Measurements from ENCODE around the gene PDZRN4.
A peak's percentile ranks its signal among the peaks of the same experiment; 100 is the strongest.
"Not testable (repeated sequence)": the region's sequence is repeated elsewhere in the genome, so short reads cannot be mapped to it uniquely, and the experiment has no call there.

Gene PDZRN4
- long read RNA-seq, donor 1, partial matches to known transcripts = 0 of 1 reads
- long read RNA-seq, donor 1, other reads (novel, unspliced or antisense) = 0 of 1 reads
- long read RNA-seq, donor 2, partial matches to known transcripts = 0 of 1 reads
- long read RNA-seq, donor 2, other reads (novel, unspliced or antisense) = 0 of 1 reads
- long read RNA-seq, donor 3 = 0 reads
- long read RNA-seq, donor 4, partial matches to known transcripts = 0 of 1 reads
- long read RNA-seq, donor 4, other reads (novel, unspliced or antisense) = 0 of 1 reads
- long read RNA-seq, donor 5 = 0 reads
- long read RNA-seq, donor 6 = 0 reads
- long read RNA-seq, donor 7, partial matches to known transcripts = 0 of 1 reads
- long read RNA-seq, donor 7, other reads (novel, unspliced or antisense) = 0 of 1 reads
- long read RNA-seq, donor 8 = 0 reads

DNA sequence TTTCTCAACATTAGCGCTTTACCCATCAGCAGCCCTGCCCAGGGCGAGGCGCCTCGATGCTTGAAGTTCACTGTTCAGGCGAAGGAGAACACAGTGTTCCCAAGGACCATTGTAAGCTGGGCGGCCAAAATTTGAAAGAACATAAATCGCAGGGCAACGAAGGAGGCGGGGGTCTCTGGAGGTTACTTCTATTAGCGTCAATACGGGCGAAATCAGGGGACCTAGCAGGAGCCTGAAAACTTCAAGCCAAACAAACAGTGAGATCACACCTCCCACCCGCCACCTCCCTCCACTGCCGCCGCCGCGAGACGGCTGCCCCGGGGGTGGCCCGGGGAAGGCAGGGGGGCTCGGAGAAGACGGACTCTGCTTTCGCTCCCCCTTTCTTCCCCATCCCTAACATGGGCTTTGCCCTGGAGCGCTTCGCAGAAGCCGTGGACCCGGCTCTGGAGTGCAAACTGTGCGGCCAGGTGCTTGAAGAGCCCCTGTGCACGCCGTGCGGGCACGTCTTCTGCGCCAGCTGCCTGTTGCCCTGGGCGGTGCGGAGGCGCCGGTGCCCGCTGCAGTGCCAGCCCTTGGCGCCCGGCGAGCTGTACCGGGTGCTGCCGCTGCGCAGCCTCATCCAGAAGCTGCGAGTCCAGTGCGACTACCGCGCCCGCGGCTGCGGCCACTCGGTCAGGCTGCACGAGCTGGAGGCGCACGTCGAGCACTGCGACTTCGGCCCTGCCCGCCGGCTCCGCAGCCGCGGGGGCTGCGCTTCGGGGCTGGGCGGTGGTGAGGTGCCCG is at the start of gene PDZRN4:
Gene PDZRN4, plus strand, starts transcription at position 263 of the 783 bp plus-strand sequence.
- peak; percentile 83 for DNase-seq

DNA sequence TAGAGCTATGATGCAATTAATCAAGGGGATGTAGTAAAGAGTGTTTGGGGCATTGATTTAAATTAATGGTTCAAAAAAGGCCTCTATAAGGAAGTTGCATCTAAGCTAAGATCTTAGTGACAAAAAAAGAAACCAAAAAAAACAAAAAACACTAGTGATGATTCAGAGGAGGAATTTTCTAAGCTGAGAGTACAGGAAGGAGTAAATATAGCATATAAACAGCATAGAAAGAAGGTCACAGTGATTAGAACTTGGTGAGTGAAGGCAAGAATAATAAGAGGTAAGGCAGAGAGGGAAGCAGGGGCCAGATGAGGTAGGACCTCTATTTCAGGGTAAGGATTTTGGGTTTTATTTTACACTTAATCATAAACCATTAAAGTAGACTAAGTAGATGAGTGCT is 48.0 kb upstream of the PDZRN4 start:
- DNase-seq = no peak

DNA sequence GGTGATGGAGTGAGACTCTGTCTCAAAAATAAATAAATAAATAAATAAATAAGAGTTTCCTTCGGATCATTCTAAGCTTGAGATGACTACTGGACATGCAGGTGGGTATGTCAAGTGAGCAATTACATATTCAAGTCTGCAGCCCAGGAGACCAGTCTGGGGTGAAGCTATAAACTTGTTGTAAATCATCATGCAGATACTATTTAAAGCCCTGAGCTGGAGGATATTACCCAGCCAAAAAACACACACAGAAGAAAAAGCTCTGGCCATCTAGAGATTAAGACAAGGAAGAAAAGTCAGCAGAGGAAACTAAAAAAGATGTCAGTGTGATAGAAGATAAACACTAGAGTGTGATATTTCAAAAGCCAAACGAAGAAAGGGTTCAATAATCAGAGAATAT is 47.0 kb upstream of the PDZRN4 start:
- DNase-seq = no peak

DNA sequence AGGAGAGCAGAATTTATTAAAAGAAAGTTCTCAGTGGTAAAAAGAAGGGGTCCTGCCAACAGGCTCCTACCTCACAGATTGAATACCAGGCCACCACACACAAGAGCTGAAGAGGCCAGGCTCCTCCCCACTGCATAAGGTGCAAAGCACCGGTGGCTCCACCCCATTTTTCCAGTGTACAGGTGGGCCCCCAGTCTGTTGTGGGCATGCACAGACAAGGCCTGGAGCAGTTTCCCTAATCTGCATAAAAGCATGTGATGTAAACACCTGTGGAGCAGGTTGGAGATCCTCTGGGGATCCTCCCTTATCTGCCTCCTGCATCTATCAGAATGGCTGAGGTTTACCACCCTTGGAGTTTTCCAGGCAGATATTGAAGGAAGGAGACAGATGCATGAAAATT is 45.7 kb upstream of the PDZRN4 start:
- DNase-seq = no peak

DNA sequence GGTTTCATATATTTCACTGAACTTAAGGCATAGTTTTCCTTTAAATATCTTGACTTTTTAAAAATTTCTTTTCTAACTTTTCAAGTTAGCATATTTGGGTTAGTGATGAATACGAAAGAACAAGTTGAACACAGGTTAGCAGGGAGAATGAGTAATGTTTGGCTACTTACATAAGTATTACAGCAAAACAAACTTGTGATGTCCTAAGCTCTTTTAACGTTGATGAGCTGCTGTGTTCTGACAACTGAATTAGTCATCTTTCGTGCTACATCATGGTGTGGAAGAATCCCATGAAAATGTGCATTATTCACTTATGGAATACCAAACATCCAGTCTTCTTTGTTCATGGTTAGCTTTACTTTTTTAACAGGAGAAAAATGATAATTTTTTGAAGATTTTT is 36.3 kb upstream of the PDZRN4 start:
- no peak for DNase-seq

DNA sequence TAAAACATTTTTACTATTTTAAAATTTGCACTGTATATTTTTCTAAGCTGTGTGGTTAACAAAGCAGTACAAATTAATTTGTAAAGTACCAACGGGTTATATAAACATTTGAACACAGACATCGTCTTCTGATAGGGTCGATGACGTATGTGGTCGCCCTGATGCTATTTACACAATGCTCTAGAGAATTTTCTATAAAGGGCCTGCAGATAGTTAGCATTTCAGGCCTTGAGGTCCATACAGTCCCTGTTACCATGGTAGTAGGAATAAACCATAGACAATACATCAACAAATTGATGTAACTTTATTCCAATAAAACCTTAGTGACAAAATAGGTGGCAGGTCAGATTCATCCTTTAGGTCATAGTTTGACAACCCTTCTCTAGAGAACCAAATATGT is 25.7 kb upstream of the PDZRN4 start:
- DNase-seq = no peak

DNA sequence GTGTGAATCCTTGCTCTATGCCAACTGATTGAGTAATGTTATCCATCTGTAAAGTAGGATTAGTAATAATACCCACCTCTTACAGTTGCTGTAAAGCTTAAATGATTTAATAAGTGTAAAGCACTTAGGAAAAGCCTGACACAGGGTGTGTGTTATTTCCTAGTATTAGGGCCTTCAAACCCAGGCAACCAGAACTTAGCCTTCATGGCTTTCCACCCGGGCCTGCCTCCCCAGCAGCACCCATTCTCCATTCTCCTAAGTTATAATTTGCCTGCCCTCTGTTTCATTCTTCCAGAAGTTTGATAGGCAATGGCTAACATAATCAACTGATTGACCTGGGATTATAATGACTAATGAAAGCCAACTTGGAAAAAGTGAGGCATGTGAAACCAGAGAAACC is 20.4 kb upstream of the PDZRN4 start:
- DNase-seq = no peak

DNA sequence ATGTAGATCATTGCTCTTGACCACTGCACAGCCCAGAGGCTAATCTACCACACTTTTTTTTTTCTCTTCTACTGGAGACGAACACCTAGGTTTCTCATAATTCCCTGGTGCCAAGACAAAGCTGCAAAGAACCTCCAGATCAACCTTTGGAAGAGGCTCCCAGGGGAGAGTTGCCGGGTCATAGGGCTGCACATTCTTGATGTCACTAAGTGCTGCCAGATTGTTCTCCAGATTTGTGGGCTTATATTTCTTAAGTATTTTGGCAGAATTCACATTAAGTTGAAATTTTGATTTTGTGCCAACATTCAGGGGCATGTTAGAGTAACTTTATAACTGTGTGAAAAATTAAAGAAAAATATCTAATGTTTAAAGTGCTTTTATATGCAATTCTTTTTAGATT is 13.5 kb upstream of the PDZRN4 start:
- no peak for DNase-seq

DNA sequence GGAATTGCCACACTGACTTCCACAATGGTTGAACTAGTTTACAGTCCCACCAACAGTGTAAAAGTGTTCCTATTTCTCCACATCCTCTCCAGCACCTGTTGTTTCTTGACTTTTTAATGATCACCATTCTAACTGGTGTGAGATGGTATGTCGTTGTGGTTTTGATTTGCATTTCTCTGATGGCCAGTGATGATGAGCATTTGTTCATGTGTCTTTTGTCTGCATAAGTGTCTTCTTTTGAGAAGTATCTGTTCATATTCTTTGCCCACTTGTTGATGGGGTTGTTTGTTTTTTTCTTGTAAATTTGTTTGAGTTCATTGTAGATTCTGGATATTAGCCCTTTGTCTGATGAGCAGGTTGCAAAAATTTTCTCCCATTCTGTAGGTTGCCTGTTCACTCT is 8.6 kb upstream of the PDZRN4 start:
- DNase-seq = not testable (repeated sequence)

DNA sequence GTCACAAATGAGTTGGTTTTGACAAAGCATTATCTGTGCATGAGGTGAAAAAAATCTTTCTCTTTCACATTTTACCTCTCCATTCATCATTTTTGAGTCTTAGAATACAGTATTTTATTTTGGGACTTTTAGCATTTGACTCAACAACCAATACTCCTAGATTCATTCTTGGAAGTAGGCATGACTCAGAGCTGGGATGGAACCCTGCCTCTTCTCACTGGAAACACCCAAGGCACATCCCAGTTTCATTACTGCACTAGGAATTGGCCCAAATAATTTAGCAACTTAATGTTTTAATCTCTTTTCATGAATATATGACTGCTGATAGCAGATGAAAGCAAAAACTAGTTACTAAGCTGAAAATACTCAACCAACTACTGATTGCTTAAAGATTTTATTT is 3.3 kb upstream of the PDZRN4 start:
- no peak for DNase-seq

DNA sequence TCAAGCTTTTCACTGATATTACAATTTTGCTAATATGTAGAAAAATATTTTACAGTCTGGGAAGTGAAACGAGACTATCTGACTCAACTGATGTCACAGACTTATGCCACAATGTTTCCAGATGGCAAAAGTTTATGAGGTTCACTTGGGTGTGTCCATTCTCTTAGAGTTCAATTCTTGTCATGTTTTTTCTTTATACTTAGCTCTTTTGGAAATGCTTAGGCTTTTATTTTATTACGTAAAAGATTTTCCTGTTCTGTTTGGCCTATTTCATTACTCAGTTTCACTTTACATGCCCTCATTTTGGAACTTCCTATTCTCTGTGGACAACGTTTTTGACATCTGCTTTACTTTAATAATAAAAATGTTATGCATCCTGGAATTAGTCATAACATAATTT is 2.1 kb upstream of the PDZRN4 start:
- no peak for DNase-seq

DNA sequence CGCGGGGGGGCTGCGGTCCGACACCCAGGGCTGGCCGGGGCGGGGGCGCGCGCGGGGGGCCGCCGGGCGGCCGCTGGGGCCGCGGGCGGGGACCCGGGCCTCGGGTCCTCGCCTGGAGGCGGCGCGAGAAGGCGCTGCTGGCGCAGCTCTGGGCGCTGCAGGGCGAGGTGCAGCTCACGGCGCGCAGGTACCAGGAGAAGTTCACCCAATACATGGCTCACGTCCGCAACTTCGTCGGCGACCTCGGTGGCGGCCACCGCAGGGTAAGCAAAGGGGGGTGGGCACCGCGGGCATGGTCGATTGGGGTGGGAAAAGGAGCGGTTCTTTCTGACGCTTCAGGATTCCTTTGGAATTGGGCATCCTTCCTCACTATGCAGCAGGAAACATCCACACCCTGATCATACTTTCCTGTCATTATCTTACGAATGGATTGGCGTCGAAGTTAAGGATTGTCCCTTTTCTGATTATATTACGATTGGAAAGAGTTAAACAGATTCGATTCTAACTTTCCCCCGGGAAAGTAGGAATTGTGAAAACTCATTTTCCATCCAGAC is 798 bp downstream of the PDZRN4 start:
- DNase-seq = peak; percentile 40

DNA sequence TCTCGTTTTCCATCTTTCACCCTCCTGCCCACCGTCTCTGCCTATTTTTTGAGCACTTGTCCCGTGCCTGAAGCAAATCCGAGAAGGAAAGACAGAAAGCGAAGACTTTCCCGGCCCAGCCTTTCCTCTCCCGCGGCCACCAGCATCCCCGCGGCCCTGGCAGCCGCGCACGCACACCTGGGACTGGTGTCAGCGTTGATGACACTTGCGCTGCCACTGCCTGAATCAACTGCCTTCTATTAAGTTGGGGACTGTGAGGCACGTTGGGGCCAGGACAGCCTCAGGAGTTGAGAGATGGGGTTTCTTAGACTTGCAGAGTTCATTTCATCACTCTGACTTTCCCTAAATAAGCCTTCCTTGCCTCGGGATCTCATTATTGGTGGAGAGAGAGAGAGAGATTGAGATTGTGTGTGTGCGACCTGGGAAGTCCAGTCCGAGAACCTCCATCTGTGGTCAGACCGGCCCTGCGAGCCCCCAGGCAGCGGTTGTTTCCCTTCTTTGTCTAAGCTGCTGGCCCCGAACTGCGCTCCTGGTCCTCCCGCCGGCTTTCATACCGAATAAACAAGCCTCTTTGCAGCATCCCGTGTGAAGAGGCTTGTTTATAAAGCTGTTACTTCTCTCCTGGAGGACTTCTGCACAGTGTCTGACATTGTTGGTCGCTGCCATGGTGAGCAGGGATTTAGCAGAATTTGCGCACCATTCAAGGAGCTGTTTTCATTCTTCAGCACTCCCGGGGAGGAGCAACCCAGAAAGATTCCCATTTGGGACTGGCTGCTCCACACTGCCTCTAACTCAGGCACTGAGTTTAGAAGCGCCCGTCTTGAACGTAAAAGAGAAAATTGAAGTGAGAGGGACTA is 1.5 kb downstream of the PDZRN4 start:
- DNase-seq = peak; percentile 70

DNA sequence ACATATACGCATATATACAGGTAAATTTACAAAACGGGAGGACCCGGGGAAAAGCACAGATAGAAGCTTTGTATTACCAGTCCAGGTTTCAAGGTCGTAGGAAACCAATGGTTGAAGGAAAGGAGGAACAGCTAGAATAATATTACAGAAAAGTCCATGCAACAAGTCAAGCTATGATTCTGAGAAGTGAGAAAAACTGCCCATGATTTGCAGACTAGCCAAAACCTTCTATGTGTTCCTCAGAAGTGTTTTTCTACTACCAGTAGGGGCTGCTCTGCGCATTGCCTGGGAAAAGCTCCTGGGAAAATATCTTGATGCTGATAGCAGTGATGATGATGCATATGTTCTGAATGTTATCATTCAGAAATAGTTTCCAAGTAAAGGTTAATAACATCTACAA is 2.2 kb downstream of the PDZRN4 start:
- no peak for DNase-seq

DNA sequence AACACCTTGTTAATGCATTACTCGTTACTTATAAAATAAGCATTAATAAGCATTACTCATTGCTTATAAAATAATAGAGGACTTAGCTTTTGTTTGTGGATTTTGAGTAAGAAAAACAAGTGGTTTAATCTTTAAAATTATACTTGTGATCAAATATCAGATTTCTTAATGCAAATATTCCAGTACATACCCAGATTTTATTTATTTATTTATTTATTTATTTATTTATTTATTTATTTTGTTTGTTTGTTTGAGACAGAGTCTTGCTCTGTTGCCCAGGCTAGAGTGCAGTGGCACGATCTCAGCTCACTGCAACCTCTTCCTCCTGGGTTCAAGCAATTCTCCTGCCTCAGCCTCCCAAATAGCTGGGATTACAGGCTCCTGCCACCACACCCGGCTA is 3.4 kb downstream of the PDZRN4 start:
- not testable (repeated sequence) for DNase-seq

DNA sequence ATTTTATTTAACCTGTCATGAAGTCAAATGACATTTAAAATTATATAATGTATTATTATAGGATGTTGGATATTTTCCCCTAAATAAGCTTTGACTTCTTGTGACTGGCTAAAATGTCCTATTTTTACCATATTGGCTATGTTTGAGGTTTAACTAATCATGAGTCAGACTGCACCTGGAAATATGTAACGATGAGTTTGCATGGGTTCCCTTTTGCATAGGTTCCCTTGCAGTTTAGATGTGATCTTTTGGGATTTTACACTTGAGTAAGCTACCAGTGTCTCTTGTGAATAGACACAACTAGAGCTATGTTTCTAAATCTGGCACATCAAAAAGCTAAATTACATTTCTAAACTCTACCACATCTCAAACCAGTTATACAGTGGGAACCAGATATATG is 5.2 kb downstream of the PDZRN4 start:
- DNase-seq = no peak

DNA sequence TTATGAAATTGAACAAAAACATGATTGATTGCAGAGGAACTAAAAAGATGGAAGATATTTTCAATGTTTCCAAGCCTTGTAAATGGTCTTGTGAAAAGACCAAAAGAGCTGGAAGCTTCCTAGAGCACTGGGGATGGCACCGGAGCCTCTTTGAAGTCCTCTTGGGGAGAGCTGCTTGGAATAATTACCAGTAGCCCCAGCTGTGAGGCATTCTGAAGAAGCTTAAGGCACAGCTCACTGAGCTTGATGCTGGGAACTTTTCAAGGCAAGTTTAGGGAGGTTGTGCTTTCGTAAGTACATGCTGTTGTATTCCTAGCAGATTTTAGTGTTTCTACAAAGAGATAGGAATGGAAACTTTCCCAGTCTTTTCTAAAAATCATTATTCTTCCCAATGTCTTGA is 13.9 kb downstream of the PDZRN4 start:
- no peak for DNase-seq

DNA sequence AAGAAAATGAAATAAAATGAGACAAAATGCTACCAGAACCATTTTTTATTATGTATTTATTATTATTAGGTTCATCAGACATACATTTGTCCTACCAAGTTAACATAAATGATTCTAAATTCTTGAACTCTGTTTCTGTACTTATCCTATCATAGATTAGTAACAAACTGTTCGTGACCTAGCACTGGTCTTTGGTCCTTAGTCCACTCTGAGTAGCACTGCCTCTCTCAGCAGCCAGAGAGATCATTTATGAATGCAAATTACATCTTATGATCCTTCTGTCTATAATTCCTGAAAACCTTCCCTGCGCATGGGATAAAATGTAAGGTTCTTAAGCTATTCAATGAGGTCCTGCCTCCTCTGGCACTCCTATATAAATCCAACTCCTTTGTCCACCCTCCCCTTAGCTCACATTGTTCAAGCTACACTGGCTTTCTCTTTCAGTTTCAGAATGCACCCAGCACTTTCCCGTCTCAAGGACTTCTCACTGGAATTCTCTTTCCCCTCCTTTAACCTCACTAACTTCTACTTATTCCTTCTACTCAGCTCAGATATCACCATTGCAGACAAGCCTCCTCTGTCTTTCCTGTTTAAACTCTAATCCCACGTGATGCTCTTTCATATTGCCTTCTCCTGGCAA is 17.1 kb downstream of the PDZRN4 start:
- no peak for DNase-seq

DNA sequence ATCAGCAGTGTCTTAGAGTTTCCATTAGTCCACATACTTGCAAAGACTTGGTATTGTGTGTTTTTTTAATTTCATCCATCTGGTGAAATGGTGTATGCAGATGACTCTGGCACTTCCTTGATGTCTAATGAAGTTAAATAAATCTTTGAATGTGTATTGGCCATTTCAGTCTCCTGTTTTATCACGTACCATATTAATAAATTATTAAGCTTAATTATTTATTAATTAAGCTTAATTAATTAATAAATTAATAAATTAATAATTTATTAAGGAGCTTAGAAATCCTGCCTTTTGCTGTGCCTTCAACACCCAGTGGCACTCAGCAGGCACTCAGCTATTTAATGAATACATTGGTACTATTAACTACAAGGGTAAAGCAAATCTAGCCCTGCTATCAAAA is 18.2 kb downstream of the PDZRN4 start:
- DNase-seq = no peak

DNA sequence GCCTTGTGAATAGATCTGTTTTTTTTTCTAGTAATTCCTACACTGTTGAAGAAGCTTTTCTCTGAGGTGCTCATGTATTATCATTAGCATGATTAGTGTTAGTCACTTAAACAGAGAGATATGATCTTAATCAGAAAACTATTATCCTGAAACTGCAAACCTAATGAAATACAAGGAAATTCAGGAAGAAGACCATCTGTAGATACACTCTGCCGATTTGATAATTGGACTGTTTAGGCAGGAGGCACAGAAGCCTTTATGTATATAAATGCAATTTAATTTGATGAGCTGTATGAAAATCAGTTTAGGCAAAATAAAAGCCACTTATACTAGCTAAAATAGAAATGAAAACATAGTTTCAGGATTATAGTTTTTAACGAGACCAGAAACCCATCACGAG is 23.3 kb downstream of the PDZRN4 start:
- no peak for DNase-seq

DNA sequence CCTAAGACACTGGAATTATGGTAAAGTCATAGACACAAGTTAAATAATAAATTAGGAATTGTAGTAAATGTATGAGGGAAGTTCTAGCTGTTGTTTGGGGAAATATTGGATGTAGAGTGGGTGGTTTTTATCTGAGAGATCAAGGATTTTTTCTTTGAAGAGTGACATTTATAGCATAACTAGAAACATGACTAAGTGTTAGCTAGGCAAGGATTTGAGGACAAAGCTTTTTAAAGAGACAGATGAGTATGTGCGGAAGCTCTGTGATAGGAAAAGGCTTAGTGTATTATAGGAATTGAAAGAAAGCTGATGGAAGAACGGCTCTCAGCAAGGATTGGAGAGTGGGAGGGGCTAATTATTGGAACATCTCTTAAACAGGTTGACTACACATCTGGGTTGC is 24.5 kb downstream of the PDZRN4 start:
- DNase-seq = no peak

DNA sequence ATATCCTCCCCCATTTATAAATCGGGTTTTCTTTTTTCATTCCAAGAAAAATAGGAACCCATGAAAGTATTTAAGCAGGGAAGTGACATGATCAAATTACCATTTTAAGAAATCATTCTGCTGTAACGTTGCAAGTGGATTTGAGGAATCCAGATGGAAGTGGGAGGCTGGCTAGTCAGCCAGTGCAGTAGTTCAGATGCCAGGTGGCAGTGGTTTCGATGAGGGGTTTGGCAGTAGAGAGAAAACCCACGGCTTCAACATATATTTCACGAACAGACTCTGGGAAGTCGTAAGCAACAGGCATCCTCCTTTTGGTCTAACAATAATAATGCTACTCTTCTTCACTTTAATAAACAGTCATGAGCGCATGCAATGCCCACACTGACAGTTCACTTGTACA is 25.0 kb downstream of the PDZRN4 start:
- DNase-seq = no peak
